ENCODE results near the gene MRPS30.

Gene MRPS30

GRCh38 chr5:44847206-44847852 lies 38.6 kb downstream of the MRPS30 start:
- H2BK15ac ChIP-seq (ENCODE audit: low read length), result no peak overlapping the region
- peaks cover 0 to 3% of the 10 kb centered on the region in 2 donors for H3K4me1 ChIP-seq (ENCODE audit: control insufficient read depth in 2 of 2, insufficient read depth in 1 of 2, low read depth in 1 of 2, low read length in 2 of 2)
- no peaks in the 10 kb centered on the region for H3K27me3 ChIP-seq (ENCODE audit: control insufficient read depth in 3 of 3, insufficient read depth in 3 of 3, low read depth in 1 of 3, low read length in 3 of 3)
- H3K18ac ChIP-seq (ENCODE audit: low read length), result no peak overlapping the region
- no peak overlapping the region for H2BK12ac ChIP-seq (ENCODE audit: low read length)
- no peaks in the 10 kb centered on the region for H3K9me3 ChIP-seq (replicated peaks in 1 of 2; ENCODE audit: control insufficient read depth in 2 of 2, insufficient read depth in 1 of 2, low read depth in 1 of 2, low read length in 2 of 2)
- H4K8ac ChIP-seq (ENCODE audit: low read depth, low read length), result no peak overlapping the region
- no peak overlapping the region for H4K91ac ChIP-seq (ENCODE audit: low read depth, low read length, poor library complexity)
- no CpG with 5 or more reads among the region's 5 CpGs for WGBS, 2 donors (ENCODE audit: extremely low coverage in 2 of 2, insufficient read length in 2 of 2, insufficient replicate concordance in 1 of 2)
- no peak overlapping the region for H2BK5ac ChIP-seq (ENCODE audit: low read length)
- no peaks in the 10 kb centered on the region for H3K36me3 ChIP-seq (replicated peaks in 1 of 2; ENCODE audit: control insufficient read depth in 2 of 2, insufficient read depth in 2 of 2, low read length in 2 of 2)
- H3K14ac ChIP-seq (ENCODE audit: low read length), result no peak overlapping the region
- no peak overlapping the region for H3K23ac ChIP-seq (ENCODE audit: low read depth, low read length, poor library complexity)
- no peak overlapping the region for H2BK120ac ChIP-seq (ENCODE audit: low read depth, low read length)
- no peak for DNase-seq (ENCODE audit: low spot score)
- H3K4ac ChIP-seq (ENCODE audit: low read length), result no peak overlapping the region
- no peak overlapping the region for H3K27ac ChIP-seq (replicated peaks; ENCODE audit: low read length)
- H2AK5ac ChIP-seq (ENCODE audit: low read depth, low read length), result no peak overlapping the region
- H3K4me3 ChIP-seq (ENCODE audit: low read length in 2 of 2), result no peak overlapping the region
- no peaks in the 10 kb centered on the region for H3K79me1 ChIP-seq (ENCODE audit: low read depth, low read length)
- no peak overlapping the region for H2AFZ ChIP-seq (ENCODE audit: low read length)
- H3K9ac ChIP-seq (ENCODE audit: low read depth, low read length, poor library complexity), result no peak overlapping the region
- no peak overlapping the region for H3K4me2 ChIP-seq (ENCODE audit: insufficient read depth, low read length, poor library complexity, severe bottlenecking)

- Histone ChIP-seq H3K79me1 (ENCODE audit: low read depth, low read length) (no peaks in the 10 kb centered on the region), H3K4me1 (ENCODE audit: control insufficient read depth in 2 of 2, insufficient read depth in 1 of 2, low read depth in 1 of 2, low read length in 2 of 2) (no peaks in the 10 kb centered on the region), H3K27me3 (ENCODE audit: control insufficient read depth in 3 of 3, insufficient read depth in 3 of 3, low read depth in 1 of 3, low read length in 3 of 3) (no peaks in the 10 kb centered on the region), H2BK120ac (ENCODE audit: low read depth, low read length) (no peak overlapping the region), H2BK15ac (ENCODE audit: low read length) (no peak overlapping the region), H2AFZ (ENCODE audit: low read length) (peak overlapping the region; percentile 49), H3K23ac (ENCODE audit: low read depth, low read length, poor library complexity) (no peak overlapping the region), H3K36me3 (replicated peaks in 1 of 2; ENCODE audit: control insufficient read depth in 2 of 2, insufficient read depth in 2 of 2, low read length in 2 of 2) (no peaks in the 10 kb centered on the region), H3K27ac (replicated peaks; ENCODE audit: low read length) (no peak overlapping the region), H3K18ac (ENCODE audit: low read length) (no peak overlapping the region), H2BK12ac (ENCODE audit: low read length) (no peak overlapping the region), H2BK5ac (ENCODE audit: low read length) (no peak overlapping the region), H3K9ac (ENCODE audit: low read depth, low read length, poor library complexity) (no peak overlapping the region), H2AK5ac (ENCODE audit: low read depth, low read length) (no peak overlapping the region), H3K4me3 (ENCODE audit: low read length in 2 of 2) (no peak overlapping the region), H3K4ac (ENCODE audit: low read length) (no peak overlapping the region), H3K4me2 (ENCODE audit: insufficient read depth, low read length, poor library complexity, severe bottlenecking) (no peak overlapping the region), H3K14ac (ENCODE audit: low read length) (no peak overlapping the region), H4K8ac (ENCODE audit: low read depth, low read length) (no peak overlapping the region), H4K91ac (ENCODE audit: low read depth, low read length, poor library complexity) (no peak overlapping the region), H3K9me3 (replicated peaks in 1 of 2; ENCODE audit: control insufficient read depth in 2 of 2, insufficient read depth in 1 of 2, low read depth in 1 of 2, low read length in 2 of 2) (no peaks in the 10 kb centered on the region)
- DNase-seq (ENCODE audit: low spot score), result no peak
- no CpG with 5 or more reads among the region's 3 CpGs for WGBS, 2 donors (ENCODE audit: extremely low coverage in 2 of 2, insufficient read length in 2 of 2, insufficient replicate concordance in 1 of 2)
Observed at GRCh38 chr5:44860267-44860666, 51.5 kb downstream of the MRPS30 start.

GRCh38 chr5:44862808-44863207 lies 54.1 kb downstream of the MRPS30 start:
- Histone ChIP-seq H3K36me3 (replicated peaks in 1 of 2; ENCODE audit: control insufficient read depth in 2 of 2, insufficient read depth in 2 of 2, low read length in 2 of 2) (no peaks in the 10 kb centered on the region), H2AK5ac (ENCODE audit: low read depth, low read length) (no peak overlapping the region), H2BK120ac (ENCODE audit: low read depth, low read length) (no peak overlapping the region), H4K8ac (ENCODE audit: low read depth, low read length) (no peak overlapping the region), H3K27me3 (ENCODE audit: control insufficient read depth in 3 of 3, insufficient read depth in 3 of 3, low read depth in 1 of 3, low read length in 3 of 3) (no peaks in the 10 kb centered on the region), H3K27ac (replicated peaks; ENCODE audit: low read length) (no peak overlapping the region), H3K9me3 (replicated peaks in 1 of 2; ENCODE audit: control insufficient read depth in 2 of 2, insufficient read depth in 1 of 2, low read depth in 1 of 2, low read length in 2 of 2) (no peaks in the 10 kb centered on the region), H3K4me1 (ENCODE audit: control insufficient read depth in 2 of 2, insufficient read depth in 1 of 2, low read depth in 1 of 2, low read length in 2 of 2) (no peaks in the 10 kb centered on the region), H2BK5ac (ENCODE audit: low read length) (no peak overlapping the region), H3K14ac (ENCODE audit: low read length) (no peak overlapping the region), H3K4me3 (ENCODE audit: low read length in 2 of 2) (no peak overlapping the region), H3K79me1 (ENCODE audit: low read depth, low read length) (no peaks in the 10 kb centered on the region), H3K18ac (ENCODE audit: low read length) (no peak overlapping the region), H3K9ac (ENCODE audit: low read depth, low read length, poor library complexity) (no peak overlapping the region), H3K4me2 (ENCODE audit: insufficient read depth, low read length, poor library complexity, severe bottlenecking) (no peak overlapping the region), H2AFZ (ENCODE audit: low read length) (no peak overlapping the region), H2BK12ac (ENCODE audit: low read length) (no peak overlapping the region), H3K4ac (ENCODE audit: low read length) (no peak overlapping the region), H2BK15ac (ENCODE audit: low read length) (no peak overlapping the region), H4K91ac (ENCODE audit: low read depth, low read length, poor library complexity) (no peak overlapping the region), H3K23ac (ENCODE audit: low read depth, low read length, poor library complexity) (no peak overlapping the region)
- DNase-seq (ENCODE audit: low spot score), result no peak
- no CpG with 5 or more reads among the region's 1 CpG for WGBS, 2 donors (ENCODE audit: extremely low coverage in 2 of 2, insufficient read length in 2 of 2, insufficient replicate concordance in 1 of 2)

All from neuronal stem cell (in vitro differentiated cells).